MM.1S (cell line): Measurements from ENCODE around the gene IL1F10.
A peak's percentile ranks its signal among the peaks of the same experiment; 100 is the strongest.

Experiments used
- DNase-seq: peaks from one replicate; pipeline ENCODE4 v3.0.0-alpha.2; 2015
- H2AFZ ChIP-seq: fragments of 300-600 bp; sonication (generic); 2 replicates; pipeline ENCODE4 v1.6.0; 2016; ENCODE audit warnings: antibody characterized with exemption, low read length
- H3F3A ChIP-seq: fragments of 300-600 bp; sonication (generic); 2 replicates; pipeline ENCODE4 v1.6.1; 2016; ENCODE audit warnings: mild to moderate bottlenecking, antibody characterized with exemption, low read length, moderate library complexity, mixed read lengths; ENCODE audit not compliant: insufficient read depth
- H3K27ac ChIP-seq: fragments of 300-600 bp; sonication (generic); 2 replicates; pipeline ENCODE4 v1.5.1; 2016; ENCODE audit warnings: mild to moderate bottlenecking, low read length
- H3K27me3 ChIP-seq: fragments of 300-600 bp; sonication (generic); replicated peaks from 2 replicates; pipeline ENCODE4 v1.6.0; 2016; ENCODE audit warnings: low read length; ENCODE audit not compliant: insufficient read depth
- H3K36me3 ChIP-seq: fragments of 300-600 bp; sonication (generic); replicated peaks from 2 replicates; pipeline ENCODE4 v1.6.1; 2016; ENCODE audit warnings: mild to moderate bottlenecking, low read length, mixed read lengths; ENCODE audit not compliant: insufficient read depth
- H3K4me1 ChIP-seq: fragments of 300-600 bp; sonication (generic); 2 replicates; pipeline ENCODE4 v1.6.1; 2016; ENCODE audit warnings: low read length, mixed read lengths
- H3K4me2 ChIP-seq: fragments of 300-600 bp; sonication (generic); 2 replicates; pipeline ENCODE4 v1.6.0; 2016; ENCODE audit warnings: low read depth, low read length
- H3K4me3 ChIP-seq: fragments of 300-600 bp; sonication (generic); 2 replicates; pipeline ENCODE4 v1.5.1; 2016; ENCODE audit warnings: low read length, mixed read lengths
- H3K79me2 ChIP-seq: fragments of 300-600 bp; sonication (generic); 2 replicates; pipeline ENCODE4 v1.6.1; 2016; ENCODE audit warnings: mixed run types, low read length, mixed read lengths
- H3K9ac ChIP-seq: fragments of 300-600 bp; sonication (generic); 2 replicates; pipeline ENCODE4 v1.6.1; 2016; ENCODE audit warnings: low read length, mixed read lengths
- H3K9me2 ChIP-seq: fragments of 300-600 bp; sonication (generic); replicated peaks from 2 replicates; pipeline ENCODE4 v1.6.1; 2016; ENCODE audit warnings: mild to moderate bottlenecking, low read length, mixed read lengths; ENCODE audit not compliant: insufficient read depth
- H3K9me3 ChIP-seq: fragments of 300-600 bp; sonication (generic); replicated peaks from 2 replicates; pipeline ENCODE4 v1.6.1; 2016; ENCODE audit warnings: mild to moderate bottlenecking, low read length, mixed read lengths; ENCODE audit not compliant: insufficient read depth
- H4K20me1 ChIP-seq: fragments of 300-600 bp; sonication (generic); 2 replicates; pipeline ENCODE4 v1.6.1; 2016; ENCODE audit warnings: mild to moderate bottlenecking, low read length, moderate library complexity, mixed read lengths; ENCODE audit not compliant: insufficient read depth
- CTCF ChIP-seq: fragments of 300-600 bp; sonication (generic); IDR thresholded peaks from 2 replicates; pipeline ENCODE4 v1.5.1; 2016; ENCODE audit warnings: antibody characterized with exemption, low read length, mixed read lengths
- EZH2 ChIP-seq: fragments of 300-600 bp; sonication (generic); optimal IDR thresholded peaks from 2 replicates; pipeline ENCODE3; 2017; ENCODE audit warnings: low read depth, mild to moderate bottlenecking, antibody characterized with exemption, low read length, mixed read lengths
- EZH2phosphoT487 ChIP-seq: fragments of 300-600 bp; sonication (generic); IDR thresholded peaks from 2 replicates; pipeline ENCODE4 v1.6.1; 2018; ENCODE audit warnings: antibody characterized with exemption, low read length

The IL1F10 gene

DNA sequence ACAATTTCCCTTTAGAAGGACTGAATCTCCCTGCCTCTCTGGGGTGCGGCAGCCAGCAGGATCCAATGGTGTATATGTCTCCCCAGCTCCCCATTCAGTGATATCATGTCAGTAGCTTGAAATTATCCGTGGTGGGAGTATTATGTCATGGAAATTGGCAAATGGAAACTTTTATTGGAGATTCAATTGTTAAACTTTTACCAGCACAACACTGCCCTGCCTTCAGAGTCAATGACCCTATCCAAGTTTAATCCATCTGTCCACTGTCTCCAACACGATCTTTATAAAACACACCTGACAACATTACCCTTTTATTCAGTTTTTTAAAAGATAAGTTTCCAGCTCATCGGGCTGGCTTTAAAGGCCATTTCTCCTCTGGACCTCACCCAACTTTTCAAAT lies 54.6 kb downstream of the IL1F10 start:
- TF ChIP-seq EZH2 (no peak), EZH2phosphoT487 (no peak), CTCF (no peak)
- H2AFZ ChIP-seq: no peak overlapping the region
- no peak overlapping the region for H3K4me2 ChIP-seq

DNA sequence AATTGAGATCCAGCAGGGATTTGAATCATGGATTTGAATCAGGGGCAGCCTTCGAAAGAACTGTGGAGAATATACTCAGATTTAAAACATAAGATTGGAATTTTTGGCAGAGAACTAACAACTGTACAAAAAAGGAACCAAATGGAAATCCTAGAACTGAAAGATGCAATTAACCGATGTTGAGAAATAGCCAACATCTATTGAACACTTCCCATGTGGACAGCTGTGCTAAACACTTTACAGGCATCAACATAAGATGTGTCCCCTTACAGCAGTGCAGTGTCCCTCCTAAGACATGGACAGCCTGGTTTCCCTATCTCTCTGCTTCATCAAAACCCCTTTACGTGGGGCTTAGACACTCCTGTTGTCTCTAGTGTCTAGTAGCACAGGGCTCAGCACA lies 56.0 kb downstream of the IL1F10 start:
- Histone ChIP-seq H3K79me2 (no peaks in the 10 kb centered on the region), H2AFZ (no peak overlapping the region), H4K20me1 (no peaks in the 10 kb centered on the region), H3K9ac (no peak overlapping the region), H3K4me3 (0 out of 2 replicates have a peak overlapping the region, but pooled peaks have one; percentile 25), H3F3A (peaks cover 5% of the 10 kb centered on the region; the same call in 1 of the 2 replicates), H3K4me2 (peak overlapping the region; percentile 87), H3K4me1 (peaks cover 23% of the 10 kb centered on the region), H3K9me2 (no peaks in the 10 kb centered on the region), H3K27ac (no peak overlapping the region; the same call in 1 of the 2 replicates), H3K27me3 (no peaks in the 10 kb centered on the region), H3K9me3 (no peaks in the 10 kb centered on the region), H3K36me3 (no peaks in the 10 kb centered on the region)
- DNase-seq: no peak
- TF ChIP-seq EZH2: no peak
- TF ChIP-seq EZH2phosphoT487: no peak
- no peak for TF ChIP-seq CTCF

More for the DNA sequence above, 54.6 kb downstream of the IL1F10 start:
- H3K9ac ChIP-seq: no peak overlapping the region
- H3F3A ChIP-seq: peaks cover 5% of the 10 kb centered on the region; the same call in 1 of the 2 replicates
- peaks cover 23% of the 10 kb centered on the region for H3K4me1 ChIP-seq
- no peaks in the 10 kb centered on the region for H3K36me3 ChIP-seq
- no peaks in the 10 kb centered on the region for H3K9me2 ChIP-seq
- H3K27me3 ChIP-seq: no peaks in the 10 kb centered on the region
- H3K9me3 ChIP-seq: no peaks in the 10 kb centered on the region
- H3K4me3 ChIP-seq: no peak overlapping the region
- H3K27ac ChIP-seq: no peak overlapping the region
- DNase-seq: no peak
- no peaks in the 10 kb centered on the region for H4K20me1 ChIP-seq
- H3K79me2 ChIP-seq: no peaks in the 10 kb centered on the region

DNA sequence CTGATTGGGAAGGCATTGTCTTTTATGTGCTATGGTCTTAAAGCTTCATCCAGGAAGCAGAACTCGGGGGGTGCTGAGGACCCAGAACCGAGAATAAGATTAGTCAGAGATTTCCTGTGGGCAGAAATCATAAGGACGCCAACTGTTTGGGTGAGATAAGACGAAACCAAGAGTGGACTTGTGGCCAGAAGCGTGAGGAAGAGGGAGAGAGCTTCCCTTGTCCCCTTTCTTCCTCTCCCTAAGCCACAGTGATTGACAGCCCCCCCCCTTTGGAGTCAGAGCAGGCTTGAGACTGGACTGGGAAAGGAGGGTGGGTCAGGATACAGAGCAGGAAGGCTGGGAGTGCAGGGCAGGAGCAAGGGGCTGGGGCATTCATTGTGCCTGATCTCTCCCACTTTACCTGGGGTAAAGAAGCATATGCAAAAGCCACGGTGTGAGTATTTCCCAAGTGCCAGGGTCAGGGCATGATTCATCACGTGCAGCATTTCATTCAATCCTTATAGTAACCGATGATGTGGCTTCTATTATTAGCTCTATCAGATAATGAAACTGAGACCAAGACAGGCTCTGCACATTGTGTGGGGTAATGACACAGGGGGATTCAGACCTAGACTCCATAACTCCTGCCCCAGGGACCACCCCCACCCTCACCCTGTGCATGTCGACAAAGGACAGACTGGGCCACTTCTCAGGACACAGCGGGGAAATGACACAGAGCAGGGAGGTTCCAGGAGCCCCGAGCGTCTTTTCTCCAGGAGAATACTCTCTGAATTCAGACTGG lies 56.6 kb downstream of the IL1F10 start:
- Histone ChIP-seq H2AFZ (no peak overlapping the region), H3K79me2 (no peaks in the 10 kb centered on the region), H3K27ac (peak overlapping the region; percentile 23; the same call in 1 of the 2 replicates), H3K4me1 (peaks cover 23% of the 10 kb centered on the region), H3F3A (peaks cover 5% of the 10 kb centered on the region; the same call in 1 of the 2 replicates), H3K4me3 (peak overlapping the region; percentile 25), H4K20me1 (no peaks in the 10 kb centered on the region), H3K36me3 (no peaks in the 10 kb centered on the region), H3K9me2 (no peaks in the 10 kb centered on the region), H3K27me3 (no peaks in the 10 kb centered on the region), H3K9ac (no peak overlapping the region), H3K9me3 (no peaks in the 10 kb centered on the region), H3K4me2 (peak overlapping the region; percentile 87)
- TF ChIP-seq EZH2 (no peak), EZH2phosphoT487 (no peak), CTCF (no peak)
- peak; percentile 61 for DNase-seq
